HG03432 (cell line): ENCODE measurements around the gene NOMO2.
"Not testable (repeated sequence)": the region's sequence is repeated elsewhere in the genome, so short reads cannot be mapped to it uniquely, and the experiment has no call there.

ENCODE experiments used
- ATAC-seq: cut with Tn5 transposase; IDR thresholded peaks from one replicate; pipeline ENCODE4 v1.9.1; 2021; ENCODE audit warnings: mild to moderate bottlenecking, moderate library complexity; ENCODE audit not compliant: unreplicated experiment

NOMO2 gene

GRCh38 chr16:18561727-18562314 lies at the start of gene NOMO2:
NOMO2 (minus strand) TSS chr16:18562097; CDS start chr16:18562040, 57 bp downstream.
- ATAC-seq: peak; percentile 95

DNA sequence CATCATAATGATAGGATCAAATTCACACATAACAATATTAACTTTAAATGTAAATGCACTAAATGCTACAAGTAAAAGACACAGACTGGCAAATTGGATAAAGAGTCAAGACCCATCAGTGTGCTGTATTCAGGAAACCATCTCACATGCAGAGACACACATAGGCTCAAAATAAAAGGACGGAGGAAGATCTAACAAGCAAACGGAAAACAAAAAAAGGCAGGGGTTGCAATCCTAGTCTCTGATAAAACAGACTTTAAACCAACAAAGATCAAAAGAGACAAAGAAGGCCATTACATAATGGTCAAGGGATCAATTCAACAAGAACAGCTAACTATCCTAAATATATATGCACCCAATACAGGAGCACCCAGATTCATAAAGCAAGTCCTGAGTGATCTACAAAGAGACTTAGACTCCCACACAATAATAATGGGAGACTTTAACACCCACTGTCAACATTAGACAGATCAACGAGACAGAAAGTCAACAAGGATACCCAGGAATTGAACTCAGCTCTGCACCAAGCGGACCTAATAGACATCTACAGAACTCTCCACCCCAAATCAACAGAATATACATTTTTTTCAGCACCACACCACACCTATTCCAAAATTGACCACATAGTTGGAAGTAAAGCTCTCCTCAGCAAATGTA lies 48.4 kb upstream of the NOMO2 start:
- not testable (repeated sequence) for ATAC-seq

DNA sequence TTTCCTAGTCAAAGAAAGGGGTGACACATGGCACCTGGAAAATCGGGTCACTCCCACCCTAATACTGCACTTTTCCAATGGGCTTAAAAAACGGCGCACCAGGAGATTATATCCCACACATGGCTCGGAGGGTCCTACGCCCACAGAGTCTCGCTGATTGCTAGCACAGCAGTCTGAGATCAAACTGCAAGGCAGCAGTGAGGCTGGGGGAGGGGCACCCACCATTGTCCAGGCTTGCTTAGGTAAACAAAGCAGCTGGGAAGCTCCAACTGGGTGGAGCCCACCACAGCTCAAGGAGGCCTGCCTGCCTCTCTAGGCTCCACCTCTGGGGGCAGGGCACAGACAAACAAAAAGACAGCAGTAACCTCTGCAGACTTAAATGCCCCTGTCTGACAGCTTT lies 46.4 kb upstream of the NOMO2 start:
- not testable (repeated sequence) for ATAC-seq

GRCh38 chr16:18603572-18604246 lies 41.8 kb upstream of the NOMO2 start:
- not testable (repeated sequence) for ATAC-seq

DNA sequence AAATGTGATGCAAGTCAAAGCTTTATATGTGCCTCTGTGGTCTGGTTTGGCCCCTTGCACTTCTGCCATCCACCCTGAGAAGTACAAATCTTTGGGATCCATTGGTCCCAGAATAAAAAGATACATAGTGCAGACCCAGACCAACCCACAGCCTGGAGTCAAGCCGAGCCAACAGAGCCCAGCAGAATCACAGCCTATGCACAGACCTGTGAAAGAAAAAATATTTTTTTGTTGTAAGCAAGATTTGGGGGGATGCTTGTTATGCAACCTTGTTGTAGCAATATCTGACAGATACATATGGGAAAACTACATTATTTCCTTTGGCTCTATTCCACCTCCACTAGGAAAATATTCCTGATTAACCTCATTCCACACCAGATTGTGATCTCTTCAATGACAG lies 36.7 kb upstream of the NOMO2 start:
- ATAC-seq: not testable (repeated sequence)

DNA sequence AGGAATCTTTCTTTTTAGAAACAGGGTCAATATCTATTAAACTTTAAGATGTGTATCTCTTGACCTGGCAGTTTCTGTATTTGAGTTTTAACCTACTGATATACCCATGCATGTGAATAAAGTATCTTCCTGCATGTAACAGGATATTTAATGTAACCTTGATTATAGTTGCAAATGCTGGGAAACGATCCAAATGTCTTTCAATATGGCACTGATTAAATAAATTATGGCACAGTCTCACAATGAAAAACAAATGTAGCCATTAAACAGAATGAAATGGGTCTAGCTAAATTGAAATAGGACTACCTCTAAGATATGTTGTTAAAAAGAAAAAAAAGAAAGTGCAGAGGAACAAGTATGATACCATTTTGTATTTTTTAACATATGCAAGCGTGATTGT lies 35.8 kb upstream of the NOMO2 start:
- not testable (repeated sequence) for ATAC-seq

- not testable (repeated sequence) for ATAC-seq
These were observed 35.4 kb upstream of the NOMO2 start for GRCh38 chr16:18597319-18597718.

- ATAC-seq: not testable (repeated sequence)
These were observed 33.9 kb upstream of the NOMO2 start for GRCh38 chr16:18595796-18596195.

DNA sequence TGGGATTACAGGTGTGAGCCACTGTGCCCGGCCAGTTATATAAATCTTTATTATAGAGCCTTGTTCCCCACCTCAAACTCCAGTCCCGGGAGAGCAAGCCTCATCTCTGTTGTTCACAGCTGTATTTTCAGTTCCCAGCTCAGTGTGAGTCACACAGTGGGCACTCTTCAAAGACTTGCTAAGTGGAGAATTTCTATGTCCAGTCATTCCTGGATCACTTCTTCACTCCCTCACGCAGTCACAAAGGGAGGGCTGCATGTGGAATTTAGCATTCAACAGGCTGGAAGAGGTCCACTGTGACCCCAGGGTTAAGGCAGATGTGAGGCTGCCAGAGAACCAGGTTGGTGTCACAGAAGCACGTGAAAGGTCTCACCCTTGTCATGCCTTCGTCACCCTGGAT lies 33.0 kb upstream of the NOMO2 start:
- not testable (repeated sequence) for ATAC-seq

GRCh38 chr16:18593904-18594303 lies 32.0 kb upstream of the NOMO2 start:
- not testable (repeated sequence) for ATAC-seq

- ATAC-seq: not testable (repeated sequence)
These were observed 31.1 kb upstream of the NOMO2 start for GRCh38 chr16:18592982-18593381.

DNA sequence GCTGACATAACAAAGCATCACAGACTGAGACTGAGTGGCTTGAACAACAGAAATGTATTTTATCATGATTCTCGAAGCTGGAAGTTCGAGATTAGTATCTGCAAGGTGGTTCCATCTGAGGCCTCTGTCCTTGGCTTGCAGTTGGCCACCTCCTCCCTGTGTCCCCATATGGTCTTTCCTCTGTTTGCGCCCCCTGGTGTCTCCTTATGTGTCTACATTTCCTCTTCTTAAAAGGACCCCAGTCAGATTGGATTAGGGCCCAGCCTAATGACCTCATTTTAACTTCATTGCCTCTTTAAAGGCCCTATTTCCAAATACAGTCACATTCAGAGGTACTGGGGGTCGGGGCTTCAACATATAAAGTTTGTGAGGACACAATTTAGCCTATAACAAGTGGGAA lies 30.0 kb upstream of the NOMO2 start:
- not testable (repeated sequence) for ATAC-seq

- ATAC-seq: not testable (repeated sequence)
These were observed 29.5 kb upstream of the NOMO2 start for GRCh38 chr16:18591441-18591840.

DNA sequence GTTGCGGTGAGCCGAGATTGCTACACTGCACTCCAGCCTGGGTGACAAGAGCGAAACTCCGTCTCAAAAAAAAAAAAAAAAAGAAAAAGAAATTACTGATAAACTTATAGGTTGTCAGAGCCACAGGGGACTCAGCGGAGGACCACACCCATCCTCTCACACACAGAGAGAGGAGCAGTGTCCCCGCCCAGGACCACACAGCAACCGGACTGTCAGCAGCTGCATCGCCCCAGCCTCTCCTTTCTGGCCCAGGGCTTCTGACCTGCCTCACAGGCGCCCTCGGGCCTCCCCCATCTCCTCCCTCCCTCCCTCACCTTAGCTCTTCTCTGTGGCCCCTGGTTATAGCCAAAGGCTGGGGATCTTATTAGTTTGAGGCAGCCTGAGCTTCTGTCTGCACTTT lies 27.9 kb upstream of the NOMO2 start:
- not testable (repeated sequence) for ATAC-seq

- ATAC-seq: not testable (repeated sequence)
These were observed 25.0 kb upstream of the NOMO2 start for GRCh38 chr16:18586560-18587540.

- not testable (repeated sequence) for ATAC-seq
These were observed 23.9 kb upstream of the NOMO2 start for GRCh38 chr16:18585789-18586188.

GRCh38 chr16:18582902-18583301 lies 21.0 kb upstream of the NOMO2 start:
- no peak for ATAC-seq

- ATAC-seq: not testable (repeated sequence)
These were observed 18.5 kb upstream of the NOMO2 start for GRCh38 chr16:18580396-18580795.

GRCh38 chr16:18579261-18579660 lies 17.4 kb upstream of the NOMO2 start:
- not testable (repeated sequence) for ATAC-seq

- ATAC-seq: not testable (repeated sequence)
These were observed 16.0 kb upstream of the NOMO2 start for GRCh38 chr16:18577942-18578341.

- ATAC-seq: not testable (repeated sequence)
These were observed 14.0 kb upstream of the NOMO2 start for GRCh38 chr16:18575945-18576344.
